Neural progenitor cell (in vitro differentiated cells): Measurements from ENCODE around the gene REELD1. TPM values are rescaled to one million over a fixed set of nuclear protein-coding genes. Genes with fewer than 3 reads are reported as not detected.

Experiments used
- DNase-seq: peaks from one replicate; pipeline ENCODE4 v3.0.0-alpha.2; 2016; ENCODE audit warnings: low spot score
- H2AFZ ChIP-seq: fragments of 200-600 bp; sonication (generic); replicated peaks from 2 replicates; pipeline ENCODE4 v1.6.1; 2016; ENCODE audit warnings: antibody characterized with exemption
- H3F3A ChIP-seq: fragments of 200-600 bp; sonication (generic); 2 replicates; pipeline ENCODE4 v1.6.1; 2016; ENCODE audit warnings: antibody characterized with exemption, low read depth
- H3K27ac ChIP-seq: fragments of 200-600 bp; sonication (generic); 2 replicates; pipeline ENCODE4 v1.5.1; 2016; ENCODE audit warnings: mild to moderate bottlenecking
- H3K27me3 ChIP-seq: fragments of 200-600 bp; sonication (generic); 2 replicates; pipeline ENCODE4 v1.6.1; 2016; ENCODE audit warnings: mild to moderate bottlenecking, moderate library complexity
- H3K36me3 ChIP-seq: fragments of 200-600 bp; sonication (generic); 2 replicates; pipeline ENCODE4 v1.5.1; 2016
- H3K4me1 ChIP-seq: fragments of 200-600 bp; sonication (generic); 2 replicates; pipeline ENCODE4 v1.6.1; 2016; ENCODE audit warnings: mixed run types
- H3K4me2 ChIP-seq: fragments of 200-600 bp; sonication (generic); 2 replicates; pipeline ENCODE4 v1.6.1; 2016
- H3K4me3 ChIP-seq: fragments of 200-600 bp; sonication (generic); 2 replicates; pipeline ENCODE4 v1.5.1; 2016
- H3K79me2 ChIP-seq: fragments of 200-600 bp; sonication (generic); 2 replicates; pipeline ENCODE4 v1.6.1; 2016; ENCODE audit warnings: low read depth
- H3K9ac ChIP-seq: fragments of 200-600 bp; sonication (generic); 2 replicates; pipeline ENCODE4 v1.6.1; 2016
- H3K9me3 ChIP-seq: fragments of 200-600 bp; sonication (generic); 2 replicates; pipeline ENCODE4 v1.5.1; 2016; ENCODE audit warnings: low read depth
- H4K20me1 ChIP-seq: fragments of 200-600 bp; sonication (generic); 2 replicates; pipeline ENCODE4 v1.6.1; 2016; ENCODE audit warnings: low read depth
- H3K27ac Mint-ChIP-seq: 3 replicates; pipeline ENCODE4 v1.8.0; 2021; ENCODE audit warnings: mixed read lengths
- H3K27me3 Mint-ChIP-seq: 2 replicates; pipeline ENCODE4 v1.8.0; 2022; ENCODE audit warnings: low read depth, mild to moderate bottlenecking, inconsistent platforms, moderate library complexity, mixed read lengths; ENCODE audit not compliant: insufficient read depth
- H3K36me3 Mint-ChIP-seq: 3 replicates; pipeline ENCODE4 v1.8.0; 2021; ENCODE audit warnings: mixed read lengths
- H3K4me1 Mint-ChIP-seq: 3 replicates; pipeline ENCODE4 v1.8.0; 2021; ENCODE audit warnings: mixed read lengths
- H3K4me3 Mint-ChIP-seq: 3 replicates; pipeline ENCODE4 v1.8.0; 2021; ENCODE audit warnings: mild to moderate bottlenecking, moderate library complexity, mixed read lengths
- H3K9me3 Mint-ChIP-seq: 3 replicates; pipeline ENCODE4 v1.8.0; 2020; ENCODE audit warnings: mixed read lengths
- CTCF ChIP-seq: fragments of 200-600 bp; sonication (generic); IDR thresholded peaks from 2 replicates; pipeline ENCODE4 v1.5.1; 2017; ENCODE audit warnings: antibody characterized with exemption, mild to moderate bottlenecking
- EZH2 ChIP-seq: fragments of 200-600 bp; sonication (generic); IDR thresholded peaks from 2 replicates; pipeline ENCODE4 v1.6.1; 2017; ENCODE audit warnings: antibody characterized with exemption, mild to moderate bottlenecking, moderate library complexity
- EZH2phosphoT487 ChIP-seq: fragments of 200-600 bp; sonication (generic); IDR thresholded peaks from 2 replicates; pipeline ENCODE4 v1.6.1; 2017; ENCODE audit warnings: antibody characterized with exemption
- total RNA-seq: library from RNA; depleted of rRNA; stranded (reverse); fragments of >200 nt; gene quantifications from 2 replicates; pipeline ENCODE4 v1.2.3, GENCODE V29; 2015; ENCODE audit warnings: low replicate concordance

The REELD1 gene
- total RNA-seq, 1 donor from 2014 or later = not detected

DNA sequence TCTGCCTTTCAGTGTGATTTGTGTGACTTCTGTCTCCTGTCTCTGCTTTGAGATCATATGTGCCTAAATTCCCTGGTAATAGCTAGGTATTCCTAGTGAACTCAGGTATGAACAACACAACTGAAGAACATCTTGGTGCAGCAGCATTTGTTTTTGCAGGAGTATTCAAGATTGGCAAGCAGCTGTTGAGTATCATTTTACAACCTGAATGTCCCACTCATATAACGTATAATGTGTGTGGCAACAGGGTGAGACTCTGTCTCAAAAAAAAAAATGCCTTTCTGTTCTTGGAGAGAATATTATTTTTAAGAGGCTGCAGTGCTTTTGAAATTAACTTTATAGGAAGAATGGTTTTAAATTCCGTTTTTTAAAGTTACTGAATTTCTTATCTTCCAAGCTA is 31.1 kb upstream of the REELD1 start:
- H3K4me1 ChIP-seq = no peaks in the 10 kb centered on the region
- Mint-ChIP-seq H3K9me3 (no peaks in the 10 kb centered on the region), H3K4me1 (peaks cover 2% of the 10 kb centered on the region), H3K27me3 (no peaks in the 10 kb centered on the region), H3K36me3 (peaks cover 12% of the 10 kb centered on the region), H3K4me3 (no peak overlapping the region), H3K27ac (no peak overlapping the region)
- no peak overlapping the region for H3K9ac ChIP-seq
- no peak overlapping the region for H2AFZ ChIP-seq
- H3K36me3 ChIP-seq = no peaks in the 10 kb centered on the region
- no peaks in the 10 kb centered on the region for H3K27me3 ChIP-seq
- no peaks in the 10 kb centered on the region for H3K9me3 ChIP-seq
- no peak overlapping the region for H3K4me2 ChIP-seq
- TF ChIP-seq EZH2 (no peak), CTCF (no peak), EZH2phosphoT487 (no peak)
- peaks cover 55% of the 10 kb centered on the region for H3K79me2 ChIP-seq
- H4K20me1 ChIP-seq = peaks cover 51% of the 10 kb centered on the region
- no peak overlapping the region for H3K4me3 ChIP-seq
- no peaks in the 10 kb centered on the region for H3F3A ChIP-seq
- DNase-seq = no peak
- no peak overlapping the region for H3K27ac ChIP-seq

DNA sequence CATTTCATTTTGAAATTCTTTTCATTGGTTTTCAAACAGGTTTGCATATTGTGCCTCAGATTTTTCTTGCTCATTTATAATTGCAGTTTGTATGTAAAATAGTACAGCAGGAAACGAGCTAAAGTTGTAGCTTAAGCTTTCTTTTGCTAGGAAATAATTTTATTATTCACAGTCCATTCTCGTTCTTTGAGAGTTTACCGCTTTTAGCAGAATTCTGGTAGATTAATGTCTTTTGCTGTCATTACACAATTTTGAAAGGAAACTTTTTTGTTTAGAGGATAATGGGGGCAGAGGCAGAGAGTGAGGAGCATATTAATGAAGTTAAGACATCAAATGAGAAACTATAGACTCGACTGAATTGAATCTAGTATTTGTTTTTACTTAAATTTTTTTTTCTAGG is 28.3 kb upstream of the REELD1 start:
- Mint-ChIP-seq H3K36me3 (peaks cover 20% of the 10 kb centered on the region), H3K9me3 (no peaks in the 10 kb centered on the region), H3K4me3 (no peak overlapping the region), H3K27me3 (no peaks in the 10 kb centered on the region), H3K27ac (no peak overlapping the region), H3K4me1 (peaks cover 10% of the 10 kb centered on the region)
- H3K27ac ChIP-seq = no peak overlapping the region
- H3K27me3 ChIP-seq = no peaks in the 10 kb centered on the region
- no peaks in the 10 kb centered on the region for H3K4me1 ChIP-seq
- H3K79me2 ChIP-seq = peaks cover 27% of the 10 kb centered on the region
- H2AFZ ChIP-seq = no peak overlapping the region
- H3K36me3 ChIP-seq = peaks cover 6% of the 10 kb centered on the region
- no peak overlapping the region for H3K9ac ChIP-seq
- H3K9me3 ChIP-seq = no peaks in the 10 kb centered on the region
- DNase-seq = no peak
- TF ChIP-seq EZH2phosphoT487 = no peak
- TF ChIP-seq EZH2 = no peak
- no peak for TF ChIP-seq CTCF
- H4K20me1 ChIP-seq = peaks cover 24% of the 10 kb centered on the region
- H3K4me3 ChIP-seq = no peak overlapping the region
- no peak overlapping the region for H3K4me2 ChIP-seq
- no peaks in the 10 kb centered on the region for H3F3A ChIP-seq

GRCh38 chr4:146186596-146186995 is 27.7 kb upstream of the REELD1 start:
- H3K9ac ChIP-seq = no peak overlapping the region
- H3K27me3 ChIP-seq = no peaks in the 10 kb centered on the region
- peaks cover 6% of the 10 kb centered on the region for H3K36me3 ChIP-seq
- H3K4me3 ChIP-seq = no peak overlapping the region
- peaks cover 10% of the 10 kb centered on the region for H3K4me1 Mint-ChIP-seq
- no peaks in the 10 kb centered on the region for H3K9me3 Mint-ChIP-seq
- TF ChIP-seq EZH2phosphoT487 = no peak
- no peak for TF ChIP-seq CTCF
- TF ChIP-seq EZH2 = no peak
- H3K27ac ChIP-seq = no peak overlapping the region
- peaks cover 20% of the 10 kb centered on the region for H3K36me3 Mint-ChIP-seq
- H3K9me3 ChIP-seq = no peaks in the 10 kb centered on the region
- H3K4me2 ChIP-seq = no peak overlapping the region
- no peak overlapping the region for H3K27ac Mint-ChIP-seq
- no peaks in the 10 kb centered on the region for H3F3A ChIP-seq
- peaks cover 21% of the 10 kb centered on the region for H3K79me2 ChIP-seq
- peaks cover 19% of the 10 kb centered on the region for H4K20me1 ChIP-seq
- DNase-seq = no peak
- no peak overlapping the region for H3K4me3 Mint-ChIP-seq
- no peaks in the 10 kb centered on the region for H3K27me3 Mint-ChIP-seq
- no peak overlapping the region for H2AFZ ChIP-seq
- H3K4me1 ChIP-seq = no peaks in the 10 kb centered on the region
